A549 (cell line): Measurements from ENCODE around the gene PPM1J. TPM values are rescaled to one million over a fixed set of nuclear protein-coding genes. Genes with fewer than 3 reads are reported as not detected.

Experiments
- ATAC-seq, 2 experiments: fragments of 200-7000 bp in 1 of 2; fragments of >200 bp in 1 of 2; cut with Nextera tagmentation in 1 of 2; cut with Tn5 transposase in 1 of 2; 3 replicates each; pipeline versions ENCODE4 v1.8.0 to v1.9.1; 2018 to 2020; ENCODE audit warnings: mild to moderate bottlenecking in 1 of 2, moderate library complexity in 1 of 2
- CTCF ChIA-PET: fragments of 300-600 bp; sonication (Branson Sonifier 250); formaldehyde crosslinking; extraction: SDS; loops from one replicate; lab custom pipeline; 2021; ENCODE audit warnings: antibody characterized with exemption, inconsistent platforms; lab: Yijun Ruan, JAX
- POLR2A ChIA-PET: fragments of 350-600 bp; formaldehyde crosslinking; extraction: SDS; loops from one replicate; lab custom pipeline; 2021; ENCODE audit warnings: antibody characterized with exemption, inconsistent platforms; lab: Yijun Ruan, JAX
- DNase-seq, 2 experiments: peaks; one replicate each; pipeline versions ENCODE4 v3.0.0 to v3.0.0-alpha.2; 2011 to 2016; ENCODE audit warnings: low read depth in 1 of 2, low spot score in 1 of 2
- FAIRE-seq: peaks from 2 replicates; lab custom pipeline; 2011; peaks lifted over from hg19 to GRCh38; lab: Jason Lieb, UNC
- H3K27ac ChIP-seq, 2 experiments: fragments of >200 bp; sonication (Bioruptor Twin); formaldehyde crosslinking; 3 replicates each; pipeline ENCODE4 v1.5.1; 2016 to 2017
- H3K4me1 ChIP-seq: fragments of >200 bp; sonication (Bioruptor Twin); formaldehyde crosslinking; 3 replicates; pipeline ENCODE4 v1.6.1; 2016
- H3K4me2 ChIP-seq: fragments of >200 bp; sonication (Bioruptor Twin); formaldehyde crosslinking; 3 replicates; pipeline ENCODE4 v1.6.1; 2016
- H3K4me3 ChIP-seq: fragments of >200 bp; sonication (Bioruptor Twin); formaldehyde crosslinking; 3 replicates; pipeline ENCODE4 v1.5.1; 2016
- H3K9me3 ChIP-seq: fragments of >200 bp; sonication (Bioruptor Twin); formaldehyde crosslinking; 3 replicates; pipeline ENCODE4 v1.6.1; 2016
- CBX8 ChIP-seq: fragments of 200-600 bp; sonication (generic); IDR thresholded peaks from 2 replicates; pipeline ENCODE4 v1.6.1; 2016
- EHF ChIP-seq: fragments of 250-450 bp; sonication (Bioruptor Pico); IDR thresholded peaks from 2 replicates; pipeline ENCODE4 v1.5.0; 2020; ENCODE audit warnings: mild to moderate bottlenecking
- EP300 ChIP-seq, 2 experiments: fragments of >200 bp; sonication (Bioruptor Twin); formaldehyde crosslinking; IDR thresholded peaks; 2 replicates in 1 of 2; 3 replicates in 1 of 2; pipeline ENCODE4 v1.6.1; 2016 to 2017
- ESRRA ChIP-seq: fragments of 150-350 bp; IDR thresholded peaks from 2 replicates; pipeline ENCODE4 v1.6.1; 2014; ENCODE audit warnings: mild to moderate bottlenecking, low read length, borderline replicate concordance
- GATA3 ChIP-seq: IDR thresholded peaks from 2 replicates; pipeline ENCODE4 v1.6.1; 2012; ENCODE audit warnings: borderline replicate concordance
- HEYL ChIP-seq: fragments of 250-450 bp; sonication (Bioruptor Pico); IDR thresholded peaks from 2 replicates; pipeline ENCODE4 v1.8.0; 2021; ENCODE audit warnings: mild to moderate bottlenecking, moderate library complexity
- JUN ChIP-seq, 2 experiments: fragments of >200 bp; sonication (Bioruptor Twin); formaldehyde crosslinking; IDR thresholded peaks; 2 replicates in 1 of 2; 3 replicates in 1 of 2; pipeline ENCODE4 v1.6.1; 2016 to 2017
- JUNB ChIP-seq: fragments of >200 bp; sonication (Bioruptor Twin); formaldehyde crosslinking; IDR thresholded peaks from 2 replicates; pipeline ENCODE4 v1.6.1; 2016
- KDM1A ChIP-seq: fragments of 200-600 bp; sonication (generic); IDR thresholded peaks from 2 replicates; pipeline ENCODE4 v1.6.1; 2016; ENCODE audit warnings: low read depth, mild to moderate bottlenecking
- MAZ ChIP-seq: fragments of 150-350 bp; IDR thresholded peaks from 2 replicates; pipeline ENCODE4 v1.6.1; 2014; ENCODE audit warnings: antibody characterized with exemption, low read depth, low read length, borderline replicate concordance
- POLR2AphosphoS2 ChIP-seq: conservative IDR thresholded peaks from 2 replicates; pipeline ENCODE4 v1.6.1; 2012; ENCODE audit warnings: low read length, improper control_type of control experiment, inconsistent platforms
- RARB ChIP-seq: fragments of 250-450 bp; sonication (Bioruptor Pico); IDR thresholded peaks from 2 replicates; pipeline ENCODE4 v1.8.0; 2021; ENCODE audit warnings: mild to moderate bottlenecking, moderate library complexity
- RNF2 ChIP-seq: fragments of 200-600 bp; sonication (generic); IDR thresholded peaks from 2 replicates; pipeline ENCODE4 v1.6.1; 2016; ENCODE audit warnings: low read depth, mild to moderate bottlenecking, antibody characterized with exemption, moderate library complexity, borderline replicate concordance
- TFCP2L1 ChIP-seq: fragments of 250-450 bp; sonication (Bioruptor Pico); IDR thresholded peaks from 2 replicates; pipeline ENCODE4 v1.5.0; 2021; ENCODE audit warnings: mild to moderate bottlenecking
- ZSCAN20 ChIP-seq: fragments of 250-450 bp; sonication (Bioruptor Pico); IDR thresholded peaks from 2 replicates; pipeline ENCODE4 v1.8.0; 2022; ENCODE audit warnings: mild to moderate bottlenecking, moderate library complexity
- WGBS: methylation state at CpG from one replicate; pipeline ENCODE4 v1.1.6; 2017; ENCODE audit errors: missing lambda C conversion rate; 5-methylcytosine and 5-hydroxymethylcytosine counted together
- polyA plus RNA-seq, 4 experiments: library from polyadenylated mRNA; depleted of rRNA in 3 of 4; stranded (reverse); fragments of >200 nt; fragmentation: RNase III in 1 of 4; extraction: RNeasy Plus Mini Kit Qiagen cat#74134 plus additional on column Dnase treatment in 1 of 4; gene quantifications; 2 replicates in 3 of 4; 3 replicates in 1 of 4; pipeline ENCODE4 v1.2.3, GENCODE V29; 2011 to 2017
- TF ChIP-seq, protein P1 (sequence below): IDR thresholded peaks from 2 replicates; pipeline ENCODE4 v1.6.1; 2012
- TF ChIP-seq, protein P2 (sequence below): fragments of >200 bp; sonication (Bioruptor Twin); formaldehyde crosslinking; IDR thresholded peaks from 3 replicates; pipeline ENCODE4 v1.6.1; 2016
- TF ChIP-seq, protein P3 (sequence below): IDR thresholded peaks from 2 replicates; pipeline ENCODE4 v1.6.1; 2012
- TF ChIP-seq, protein P4 (sequence below): fragments of 200-600 bp; sonication (generic); IDR thresholded peaks from 2 replicates; pipeline ENCODE4 v1.6.1; 2016; ENCODE audit warnings: antibody characterized with exemption, mild to moderate bottlenecking, moderate library complexity
- TF ChIP-seq, protein P5 (sequence below): fragments of 450-650 bp; IDR thresholded peaks from 2 replicates; pipeline ENCODE4 v1.6.1; 2014; ENCODE audit warnings: antibody characterized with exemption

Gene PPM1J
- polyA plus RNA-seq, 2 of the 4 experiments (the other 2 are of a cell fraction): 0.32 to 0.62 TPM

DNA sequence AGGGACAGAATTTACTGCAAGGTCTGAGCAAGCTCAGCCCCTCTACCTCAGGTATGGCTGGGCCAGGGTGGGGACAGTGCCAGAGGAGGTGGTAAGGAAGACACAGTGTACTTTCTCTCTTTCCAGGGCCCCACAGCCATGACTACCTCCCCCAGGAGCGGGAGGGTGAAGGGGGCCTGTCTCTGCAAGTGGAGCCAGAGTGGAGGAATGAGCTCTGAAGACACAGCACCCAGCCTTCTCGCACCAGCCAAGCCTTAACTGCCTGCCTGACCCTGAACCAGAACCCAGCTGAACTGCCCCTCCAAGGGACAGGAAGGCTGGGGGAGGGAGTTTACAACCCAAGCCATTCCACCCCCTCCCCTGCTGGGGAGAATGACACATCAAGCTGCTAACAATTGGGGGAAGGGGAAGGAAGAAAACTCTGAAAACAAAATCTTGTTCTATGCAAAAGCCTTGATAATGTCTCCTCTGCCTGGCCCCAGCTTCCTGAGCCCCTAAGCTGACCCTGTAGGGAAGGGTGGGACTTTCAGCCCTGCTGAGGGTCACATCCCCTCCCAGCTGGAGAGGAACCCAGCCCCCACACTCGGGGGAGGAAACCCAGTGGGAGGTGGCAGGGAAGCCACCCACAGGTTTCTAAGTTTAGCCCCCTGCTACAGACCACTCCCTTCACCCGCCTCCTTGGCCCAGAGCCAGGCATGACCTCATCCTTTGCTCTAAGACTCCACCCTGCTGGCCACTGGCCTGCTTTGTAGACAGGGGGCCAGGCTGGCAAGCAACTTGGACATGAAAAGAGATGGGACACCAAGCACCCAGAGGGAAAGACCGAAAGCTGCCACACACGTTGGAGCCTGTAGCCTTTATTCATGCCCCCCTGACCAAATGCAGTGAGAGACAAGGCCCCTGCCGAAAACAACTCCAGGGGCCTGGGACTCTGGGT, 14.6 kb downstream of the PPM1J start:
- Histone ChIP-seq H3K4me2 (peak overlapping the region; percentile 86), H3K4me1 (peaks cover 65% of the 10 kb centered on the region), H3K27ac (peak overlapping the region; percentile 81 to 100), H3K9me3 (no peaks in the 10 kb centered on the region), H3K4me3 (peak overlapping the region; percentile 20; the same call in 2 of the 3 replicates)
- ATAC-seq (peak; percentile 35 to 59; a peak in 3 of 6 replicates), DNase-seq (peak; percentile 57 to 84), FAIRE-seq (no peak)
- 31% methylated on average over 3 of the region's 7 CpGs for WGBS
- peak; percentile 25 to 65; a peak in 3 of 5 replicates for TF ChIP-seq JUN (IDR thresholded peaks at IDR 0.05)
- TF ChIP-seq, protein P1, sequence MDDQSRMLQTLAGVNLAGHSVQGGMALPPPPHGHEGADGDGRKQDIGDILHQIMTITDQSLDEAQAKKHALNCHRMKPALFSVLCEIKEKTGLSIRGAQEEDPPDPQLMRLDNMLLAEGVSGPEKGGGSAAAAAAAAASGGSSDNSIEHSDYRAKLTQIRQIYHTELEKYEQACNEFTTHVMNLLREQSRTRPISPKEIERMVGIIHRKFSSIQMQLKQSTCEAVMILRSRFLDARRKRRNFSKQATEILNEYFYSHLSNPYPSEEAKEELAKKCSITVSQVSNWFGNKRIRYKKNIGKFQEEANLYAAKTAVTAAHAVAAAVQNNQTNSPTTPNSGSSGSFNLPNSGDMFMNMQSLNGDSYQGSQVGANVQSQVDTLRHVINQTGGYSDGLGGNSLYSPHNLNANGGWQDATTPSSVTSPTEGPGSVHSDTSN: peak; percentile 27; the same call in 1 of the 2 replicates
- no peak for TF ChIP-seq ESRRA
- TF ChIP-seq RNF2: no peak
- no peak for TF ChIP-seq TFCP2L1 (CRISPR knock-in tag)
- no peak for TF ChIP-seq HEYL (CRISPR knock-in tag)
- TF ChIP-seq ZSCAN20 (CRISPR knock-in tag): no peak
- TF ChIP-seq EP300 (IDR thresholded peaks at IDR 0.05): no peak
- TF ChIP-seq, protein P2, sequence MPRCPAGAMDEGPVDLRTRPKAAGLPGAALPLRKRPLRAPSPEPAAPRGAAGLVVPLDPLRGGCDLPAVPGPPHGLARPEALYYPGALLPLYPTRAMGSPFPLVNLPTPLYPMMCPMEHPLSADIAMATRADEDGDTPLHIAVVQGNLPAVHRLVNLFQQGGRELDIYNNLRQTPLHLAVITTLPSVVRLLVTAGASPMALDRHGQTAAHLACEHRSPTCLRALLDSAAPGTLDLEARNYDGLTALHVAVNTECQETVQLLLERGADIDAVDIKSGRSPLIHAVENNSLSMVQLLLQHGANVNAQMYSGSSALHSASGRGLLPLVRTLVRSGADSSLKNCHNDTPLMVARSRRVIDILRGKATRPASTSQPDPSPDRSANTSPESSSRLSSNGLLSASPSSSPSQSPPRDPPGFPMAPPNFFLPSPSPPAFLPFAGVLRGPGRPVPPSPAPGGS: 0 out of 3 replicates have a peak, but pooled peaks have one; percentile 25
- peak; percentile 13; the same call in 1 of the 2 replicates for TF ChIP-seq JUNB
- TF ChIP-seq, protein P3, sequence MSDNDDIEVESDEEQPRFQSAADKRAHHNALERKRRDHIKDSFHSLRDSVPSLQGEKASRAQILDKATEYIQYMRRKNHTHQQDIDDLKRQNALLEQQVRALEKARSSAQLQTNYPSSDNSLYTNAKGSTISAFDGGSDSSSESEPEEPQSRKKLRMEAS: no peak
- peak; percentile 44; the same call in 1 of the 2 replicates for TF ChIP-seq GATA3
- CTCF ChIA-PET: no interaction called here
- POLR2A ChIA-PET: interaction anchor here (1.7 kb wide), 1 partner anchor 26 kb away, joined by 6 read pairs; the partner anchor contains the start of gene MOV10

DNA sequence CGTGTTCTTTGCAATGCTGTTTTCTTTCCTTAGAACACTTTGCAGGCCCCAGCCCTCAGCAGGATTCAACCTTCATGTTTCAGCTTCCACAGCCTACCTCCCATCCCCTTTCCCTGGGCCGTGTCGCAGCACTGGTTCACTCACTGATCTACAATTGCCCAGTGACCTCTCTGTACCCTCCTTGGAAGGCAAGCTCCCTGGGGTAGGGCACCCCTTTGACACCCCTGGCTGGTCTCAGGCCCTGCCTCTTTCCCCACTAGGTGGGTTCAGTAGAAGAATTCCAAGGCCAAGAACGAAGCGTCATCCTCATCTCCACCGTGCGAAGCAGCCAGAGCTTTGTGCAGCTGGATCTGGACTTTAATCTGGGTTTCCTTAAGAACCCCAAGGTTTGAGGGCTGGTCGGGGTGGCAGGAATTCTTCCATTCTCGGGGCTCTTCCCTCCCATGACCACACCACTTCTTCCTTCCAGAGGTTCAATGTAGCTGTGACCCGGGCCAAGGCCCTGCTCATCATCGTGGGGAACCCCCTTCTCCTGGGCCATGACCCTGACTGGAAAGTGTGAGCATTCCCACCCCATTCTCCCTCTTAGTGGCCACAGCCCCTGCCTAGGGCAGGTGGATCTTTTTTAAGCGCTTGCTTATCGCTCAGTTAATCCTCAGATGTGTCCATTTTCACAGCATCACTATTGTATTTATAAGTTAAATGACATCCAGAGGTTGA, 15.5 kb downstream of the PPM1J start:
- Histone ChIP-seq H3K4me1 (peaks cover 64% of the 10 kb centered on the region), H3K9me3 (no peaks in the 10 kb centered on the region), H3K27ac (peak overlapping the region; percentile 81 to 100; a peak in 5 of 6 replicates), H3K4me2 (peak overlapping the region; percentile 86), H3K4me3 (no peak overlapping the region)
- no peak for ATAC-seq
- no peak for FAIRE-seq
- POLR2A ChIA-PET: interaction anchor here (1.7 kb wide), 1 partner anchor 25 kb away, joined by 6 read pairs; the partner anchor contains the start of gene MOV10
- TF ChIP-seq RARB (CRISPR knock-in tag) (no peak), CBX8 (no peak), EP300 (IDR thresholded peaks at IDR 0.05) (no peak), EHF (CRISPR knock-in tag) (no peak), KDM1A (no peak), MAZ (no peak), JUNB (no peak), POLR2AphosphoS2 (no peak)
- TF ChIP-seq, protein P4, sequence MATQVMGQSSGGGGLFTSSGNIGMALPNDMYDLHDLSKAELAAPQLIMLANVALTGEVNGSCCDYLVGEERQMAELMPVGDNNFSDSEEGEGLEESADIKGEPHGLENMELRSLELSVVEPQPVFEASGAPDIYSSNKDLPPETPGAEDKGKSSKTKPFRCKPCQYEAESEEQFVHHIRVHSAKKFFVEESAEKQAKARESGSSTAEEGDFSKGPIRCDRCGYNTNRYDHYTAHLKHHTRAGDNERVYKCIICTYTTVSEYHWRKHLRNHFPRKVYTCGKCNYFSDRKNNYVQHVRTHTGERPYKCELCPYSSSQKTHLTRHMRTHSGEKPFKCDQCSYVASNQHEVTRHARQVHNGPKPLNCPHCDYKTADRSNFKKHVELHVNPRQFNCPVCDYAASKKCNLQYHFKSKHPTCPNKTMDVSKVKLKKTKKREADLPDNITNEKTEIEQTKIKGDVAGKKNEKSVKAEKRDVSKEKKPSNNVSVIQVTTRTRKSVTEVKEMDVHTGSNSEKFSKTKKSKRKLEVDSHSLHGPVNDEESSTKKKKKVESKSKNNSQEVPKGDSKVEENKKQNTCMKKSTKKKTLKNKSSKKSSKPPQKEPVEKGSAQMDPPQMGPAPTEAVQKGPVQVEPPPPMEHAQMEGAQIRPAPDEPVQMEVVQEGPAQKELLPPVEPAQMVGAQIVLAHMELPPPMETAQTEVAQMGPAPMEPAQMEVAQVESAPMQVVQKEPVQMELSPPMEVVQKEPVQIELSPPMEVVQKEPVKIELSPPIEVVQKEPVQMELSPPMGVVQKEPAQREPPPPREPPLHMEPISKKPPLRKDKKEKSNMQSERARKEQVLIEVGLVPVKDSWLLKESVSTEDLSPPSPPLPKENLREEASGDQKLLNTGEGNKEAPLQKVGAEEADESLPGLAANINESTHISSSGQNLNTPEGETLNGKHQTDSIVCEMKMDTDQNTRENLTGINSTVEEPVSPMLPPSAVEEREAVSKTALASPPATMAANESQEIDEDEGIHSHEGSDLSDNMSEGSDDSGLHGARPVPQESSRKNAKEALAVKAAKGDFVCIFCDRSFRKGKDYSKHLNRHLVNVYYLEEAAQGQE: no peak
- TF ChIP-seq, protein P5, sequence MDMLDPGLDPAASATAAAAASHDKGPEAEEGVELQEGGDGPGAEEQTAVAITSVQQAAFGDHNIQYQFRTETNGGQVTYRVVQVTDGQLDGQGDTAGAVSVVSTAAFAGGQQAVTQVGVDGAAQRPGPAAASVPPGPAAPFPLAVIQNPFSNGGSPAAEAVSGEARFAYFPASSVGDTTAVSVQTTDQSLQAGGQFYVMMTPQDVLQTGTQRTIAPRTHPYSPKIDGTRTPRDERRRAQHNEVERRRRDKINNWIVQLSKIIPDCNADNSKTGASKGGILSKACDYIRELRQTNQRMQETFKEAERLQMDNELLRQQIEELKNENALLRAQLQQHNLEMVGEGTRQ: no peak
- DNase-seq: no peak
- WGBS: 76% methylated on average over 13 of the region's 13 CpGs
- CTCF ChIA-PET: interaction anchor here (0.9 to 2.0 kb wide), 4 partner anchors 8 to 198 kb away, joined by 3 to 7 read pairs (median 4); no protein-coding TSS in a partner anchor
